ENCODE measurements around the gene ADAMTS2.

Gene ADAMTS2

DNA sequence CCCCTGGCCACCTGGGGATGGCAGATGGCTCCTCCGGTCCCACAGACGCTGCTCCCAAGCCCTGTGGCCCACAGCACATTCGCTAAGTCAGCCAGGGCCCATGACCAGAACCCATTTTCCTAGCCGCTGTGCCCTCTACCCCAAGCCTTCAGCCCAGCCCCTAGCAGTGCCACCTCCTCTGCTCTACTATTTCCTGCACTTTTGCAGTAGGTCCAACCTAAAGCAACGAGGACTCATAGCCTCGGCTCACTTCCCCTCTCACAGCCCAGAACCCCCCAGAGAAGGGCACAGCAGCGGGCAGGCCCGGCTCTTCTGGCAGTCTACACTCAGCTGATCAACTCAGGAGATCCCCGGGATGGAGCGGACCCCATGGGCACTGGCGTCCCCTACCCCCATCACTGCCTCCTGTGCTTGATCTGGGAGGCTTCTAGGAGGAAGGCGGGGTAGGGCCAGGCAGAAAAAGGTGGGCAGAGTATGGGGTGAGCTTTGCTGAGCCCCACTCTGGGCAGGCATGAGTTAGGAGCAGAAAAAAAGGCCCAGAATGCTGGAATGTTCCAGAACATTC lies 173.9 kb downstream of the ADAMTS2 start:
- H3K4me3 Mint-ChIP-seq = no peak overlapping the region

DNA sequence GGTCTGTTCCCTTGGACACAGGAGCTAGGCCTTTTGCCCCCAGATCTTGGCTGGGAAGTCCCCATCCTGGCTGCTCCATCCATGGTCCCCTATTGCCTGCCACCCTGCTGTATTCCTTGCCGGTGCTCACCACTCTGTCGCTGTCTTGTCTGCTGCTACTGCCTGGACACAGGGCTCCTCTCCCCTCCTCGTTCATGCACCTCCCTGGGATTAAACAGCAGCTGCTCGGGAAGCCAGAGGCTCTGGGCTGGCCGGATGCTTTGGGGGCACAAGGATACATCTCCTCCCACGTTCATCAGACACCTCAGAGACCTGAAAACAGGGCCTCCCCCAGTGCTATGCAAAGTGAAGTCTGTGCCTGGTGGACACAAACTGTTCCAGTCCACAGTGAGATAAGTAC lies 174.7 kb downstream of the ADAMTS2 start:
- ATAC-seq (ENCODE audit: low read depth) (no peak), DNase-seq (ENCODE audit: low spot score in 2 of 2) (no peak)
- Mint-ChIP-seq H3K9me3 (peaks cover 2% of the 10 kb centered on the region), H3K36me3 (no peaks in the 10 kb centered on the region), H3K27ac (no peak overlapping the region), H3K27me3 (peaks cover 7% of the 10 kb centered on the region), H3K4me3 (no peak overlapping the region), H3K4me1 (peaks cover 3% of the 10 kb centered on the region)

More for the DNA sequence above, 173.9 kb downstream of the ADAMTS2 start:
- Mint-ChIP-seq H3K36me3 (no peaks in the 10 kb centered on the region), H3K4me1 (peaks cover 3% of the 10 kb centered on the region), H3K27me3 (peaks cover 8% of the 10 kb centered on the region), H3K9me3 (peaks cover 2% of the 10 kb centered on the region), H3K27ac (no peak overlapping the region)
- no peak for DNase-seq (ENCODE audit: low spot score in 2 of 2)
- no peak for ATAC-seq (ENCODE audit: low read depth)

DNA sequence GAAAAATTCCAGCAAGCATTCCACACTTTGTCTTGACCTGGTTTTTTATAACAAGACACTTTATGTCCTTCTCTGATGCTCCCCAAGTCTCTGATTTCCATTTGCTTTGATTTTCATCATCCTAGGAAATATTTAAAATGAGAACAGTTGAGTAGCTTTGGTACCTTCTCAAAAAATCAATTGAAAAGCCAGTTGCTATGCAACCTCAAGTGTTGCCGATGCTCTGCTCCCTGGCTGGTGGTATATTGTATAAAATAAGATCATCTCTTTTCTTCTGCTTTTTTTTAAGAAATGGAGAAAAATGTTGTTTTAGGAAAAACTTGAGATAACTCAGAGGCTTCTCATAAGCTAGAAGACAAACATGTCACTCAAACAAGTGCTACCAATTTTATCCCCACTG lies 175.4 kb downstream of the ADAMTS2 start:
- Mint-ChIP-seq H3K4me3 (no peak overlapping the region), H3K36me3 (no peaks in the 10 kb centered on the region), H3K27me3 (peaks cover 7% of the 10 kb centered on the region), H3K9me3 (peaks cover 2% of the 10 kb centered on the region), H3K4me1 (peaks cover 3% of the 10 kb centered on the region), H3K27ac (no peak overlapping the region)
- no peak for DNase-seq (ENCODE audit: low spot score in 2 of 2)
- ATAC-seq (ENCODE audit: low read depth) = no peak

DNA sequence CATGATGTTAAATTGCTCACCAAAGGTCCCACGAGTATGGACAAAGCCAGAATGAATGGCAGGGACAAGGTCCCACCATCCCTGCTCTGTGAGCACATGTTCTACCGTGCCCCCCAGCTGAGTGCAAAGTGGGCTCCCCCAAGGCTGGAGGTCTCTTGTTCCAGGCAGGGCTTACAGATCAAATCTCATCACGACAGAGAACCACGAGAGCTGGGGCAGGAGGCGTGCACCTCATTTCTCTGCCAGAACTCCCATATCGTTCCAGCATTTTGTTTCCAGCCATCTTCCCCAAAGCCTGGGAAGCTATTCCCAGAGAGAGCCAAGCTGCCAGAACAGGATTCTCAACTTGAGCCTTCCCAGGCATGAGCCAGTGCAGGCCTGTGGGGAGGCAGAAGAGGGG lies 176.6 kb downstream of the ADAMTS2 start:
- H3K27ac Mint-ChIP-seq = no peak overlapping the region
- peaks cover 3% of the 10 kb centered on the region for H3K4me1 Mint-ChIP-seq

DNA sequence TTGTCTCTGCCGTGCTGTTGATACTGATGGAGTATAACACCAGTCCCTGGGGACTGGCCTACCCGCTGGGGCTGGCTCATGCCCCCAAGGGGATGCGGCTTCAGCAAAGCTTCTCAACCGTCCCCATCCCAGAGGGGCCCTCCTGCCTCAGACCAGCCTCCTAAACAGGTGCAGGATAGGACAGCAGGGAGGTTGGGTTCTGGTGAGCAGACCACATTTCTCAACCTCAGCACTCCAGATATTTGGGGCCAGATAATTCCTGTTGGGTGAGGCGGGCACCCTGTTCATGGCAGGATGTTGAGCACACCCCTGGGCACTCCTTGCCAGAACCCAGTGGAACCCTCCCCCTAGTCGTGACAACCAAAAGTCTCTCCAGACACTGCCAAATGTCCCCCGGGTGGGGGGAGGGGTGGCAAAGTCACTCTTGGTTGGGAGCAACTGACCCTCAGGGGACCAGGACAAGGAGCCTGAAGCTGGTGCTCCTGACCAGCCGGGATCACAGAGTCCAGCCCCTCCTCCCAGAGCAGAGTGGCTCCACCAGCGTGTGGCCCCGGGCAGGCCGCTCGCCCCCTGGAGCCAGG lies 177.3 kb downstream of the ADAMTS2 start:
- Mint-ChIP-seq H3K27ac (no peak overlapping the region), H3K27me3 (peaks cover 7% of the 10 kb centered on the region), H3K4me1 (peaks cover 3% of the 10 kb centered on the region), H3K36me3 (no peaks in the 10 kb centered on the region), H3K9me3 (peaks cover 2% of the 10 kb centered on the region), H3K4me3 (peak overlapping the region; percentile 43)
- no peak for ATAC-seq (ENCODE audit: low read depth)
- no peak for DNase-seq (ENCODE audit: low spot score in 2 of 2)

More for the DNA sequence above, 176.6 kb downstream of the ADAMTS2 start:
- no peak overlapping the region for H3K4me3 Mint-ChIP-seq
- H3K9me3 Mint-ChIP-seq = peaks cover 2% of the 10 kb centered on the region
- DNase-seq (ENCODE audit: low spot score in 2 of 2) = no peak
- no peaks in the 10 kb centered on the region for H3K36me3 Mint-ChIP-seq
- ATAC-seq (ENCODE audit: low read depth) = no peak
- H3K27me3 Mint-ChIP-seq = peaks cover 7% of the 10 kb centered on the region

DNA sequence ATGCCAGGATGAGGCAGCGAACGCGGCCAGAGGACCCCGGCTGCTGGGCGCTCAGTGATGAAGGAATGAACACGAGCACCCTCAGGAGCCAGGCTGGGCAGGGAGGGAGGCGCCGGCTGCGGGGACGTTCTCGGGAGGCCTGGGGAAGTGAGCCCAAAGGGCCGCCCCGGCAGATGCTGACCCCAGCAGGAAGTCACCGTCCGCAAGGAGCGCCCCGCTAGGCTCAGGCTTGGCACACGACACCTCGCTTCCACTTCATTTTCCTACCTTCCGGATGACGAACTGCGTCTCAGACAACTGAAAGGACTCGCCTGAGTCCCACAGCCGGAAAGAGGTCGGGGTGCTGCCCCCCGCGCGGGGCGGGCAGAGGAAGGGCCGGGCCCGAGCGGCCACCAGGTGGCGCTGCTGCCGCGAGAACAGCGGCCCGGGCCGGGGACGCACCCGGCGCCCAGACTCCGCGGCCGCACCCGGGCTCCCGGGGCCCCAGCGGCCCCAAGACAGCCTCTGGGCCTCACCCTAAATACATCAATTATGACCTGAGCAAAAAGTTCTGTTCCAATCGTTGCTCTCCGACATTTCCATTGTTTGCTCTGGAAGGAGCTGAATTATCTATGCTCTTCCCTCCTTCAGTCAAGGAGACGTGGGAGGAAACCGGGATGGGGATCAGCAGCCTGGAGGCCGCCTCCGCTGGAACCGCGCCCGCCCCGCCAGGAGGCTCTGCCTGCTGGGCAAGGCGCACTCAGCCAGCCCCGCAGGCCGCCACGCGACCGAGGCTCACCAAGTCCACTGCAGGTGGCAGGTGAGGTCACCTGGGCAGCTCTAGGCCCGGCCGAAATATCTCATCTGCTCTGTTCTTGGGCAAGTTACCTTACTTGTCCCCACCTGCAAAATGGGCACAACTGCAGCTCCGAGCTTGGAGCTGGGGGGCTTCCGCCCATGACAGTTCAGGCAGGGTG lies 178.1 kb downstream of the ADAMTS2 start:
- Mint-ChIP-seq H3K4me1 (peaks cover 3% of the 10 kb centered on the region), H3K36me3 (no peaks in the 10 kb centered on the region), H3K27me3 (peaks cover 7% of the 10 kb centered on the region), H3K9me3 (peaks cover 2% of the 10 kb centered on the region), H3K27ac (no peak overlapping the region), H3K4me3 (peak overlapping the region; percentile 54)
- ATAC-seq (ENCODE audit: low read depth) (peak; percentile 94), DNase-seq (ENCODE audit: low spot score in 2 of 2) (peak; percentile 65 to 77)

DNA sequence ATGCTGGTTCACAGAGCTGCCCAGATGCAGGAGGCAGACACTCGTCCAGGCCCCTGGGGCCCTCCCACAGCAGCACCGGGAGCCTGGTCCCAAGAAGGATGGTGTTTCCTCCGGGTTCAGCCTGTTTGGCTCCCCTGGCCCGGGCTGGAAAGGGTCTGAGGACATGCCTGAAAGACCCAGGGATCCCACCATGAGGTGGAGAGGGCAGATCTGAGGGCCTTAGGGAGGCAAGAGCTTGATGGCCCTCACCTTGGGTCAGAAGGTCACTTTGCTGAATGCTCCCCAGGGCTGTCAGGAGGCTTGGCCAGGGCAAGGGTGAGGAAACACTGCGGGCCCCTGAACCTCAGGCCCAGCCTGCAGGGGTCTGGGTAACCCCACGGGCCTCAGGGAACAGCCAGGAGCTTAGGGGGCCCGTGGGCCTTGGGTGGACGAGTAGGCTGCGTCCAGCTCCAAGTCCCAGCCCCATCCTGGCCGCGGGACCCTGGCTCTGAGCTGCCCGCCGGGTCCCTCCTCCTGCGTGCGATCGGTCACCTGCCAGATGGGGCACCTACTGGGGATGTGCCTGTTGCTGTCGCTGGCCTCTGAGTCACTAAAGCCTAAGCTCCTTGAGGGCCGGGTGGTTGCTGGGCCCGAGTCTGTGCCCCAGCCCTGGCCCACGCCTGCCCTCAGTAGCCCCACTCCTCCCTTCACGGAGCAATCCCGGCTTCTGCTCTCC lies 178.9 kb downstream of the ADAMTS2 start:
- ATAC-seq (ENCODE audit: low read depth) (no peak), DNase-seq (ENCODE audit: low spot score in 2 of 2) (no peak)
- Mint-ChIP-seq H3K9me3 (peaks cover 4% of the 10 kb centered on the region), H3K4me1 (peaks cover 3% of the 10 kb centered on the region), H3K27ac (no peak overlapping the region), H3K4me3 (no peak overlapping the region), H3K36me3 (no peaks in the 10 kb centered on the region), H3K27me3 (peaks cover 8% of the 10 kb centered on the region)

DNA sequence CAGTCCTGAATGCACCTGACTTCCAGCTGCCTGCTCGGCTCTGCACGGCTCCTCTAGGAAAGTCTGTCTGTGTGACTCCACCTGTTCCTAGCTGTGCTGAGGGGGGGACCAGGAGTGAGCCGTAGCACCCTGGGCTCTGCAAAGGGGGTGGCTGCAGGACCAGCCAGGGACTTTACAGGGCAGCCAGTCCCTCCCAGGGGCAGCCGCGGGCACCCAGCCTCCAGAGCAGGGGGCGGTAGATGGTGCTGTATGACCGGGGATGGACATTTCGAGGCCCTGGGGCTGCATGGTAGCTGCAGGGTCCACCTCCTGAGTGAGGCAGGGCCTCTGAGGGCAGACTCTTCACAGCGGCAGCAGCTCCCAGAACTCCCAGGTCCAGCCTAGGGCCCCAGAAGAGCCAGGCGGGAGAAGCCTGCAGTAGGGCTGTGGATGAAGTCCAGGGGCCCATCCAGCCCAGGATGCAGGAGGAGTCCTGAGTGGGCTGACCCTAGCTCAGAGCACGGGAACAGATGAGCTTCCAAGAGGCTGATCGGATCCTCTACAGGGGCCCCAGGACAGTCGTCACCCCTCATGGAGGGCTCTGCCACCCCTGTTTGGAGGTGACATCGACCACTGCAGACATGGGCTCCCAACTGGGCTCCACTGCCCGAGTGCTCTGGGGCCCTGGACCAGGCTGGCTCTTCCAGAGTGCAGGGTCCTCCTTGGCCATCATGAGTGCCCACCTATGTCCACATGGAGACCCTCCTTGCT lies 179.7 kb downstream of the ADAMTS2 start:
- H3K36me3 Mint-ChIP-seq = no peaks in the 10 kb centered on the region
- H3K4me3 Mint-ChIP-seq = no peak overlapping the region
- no peak for DNase-seq (ENCODE audit: low spot score in 2 of 2)
- H3K27me3 Mint-ChIP-seq = peaks cover 7% of the 10 kb centered on the region
- peaks cover 3% of the 10 kb centered on the region for H3K4me1 Mint-ChIP-seq
- H3K9me3 Mint-ChIP-seq = peaks cover 4% of the 10 kb centered on the region
- no peak overlapping the region for H3K27ac Mint-ChIP-seq
- no peak for ATAC-seq (ENCODE audit: low read depth)

DNA sequence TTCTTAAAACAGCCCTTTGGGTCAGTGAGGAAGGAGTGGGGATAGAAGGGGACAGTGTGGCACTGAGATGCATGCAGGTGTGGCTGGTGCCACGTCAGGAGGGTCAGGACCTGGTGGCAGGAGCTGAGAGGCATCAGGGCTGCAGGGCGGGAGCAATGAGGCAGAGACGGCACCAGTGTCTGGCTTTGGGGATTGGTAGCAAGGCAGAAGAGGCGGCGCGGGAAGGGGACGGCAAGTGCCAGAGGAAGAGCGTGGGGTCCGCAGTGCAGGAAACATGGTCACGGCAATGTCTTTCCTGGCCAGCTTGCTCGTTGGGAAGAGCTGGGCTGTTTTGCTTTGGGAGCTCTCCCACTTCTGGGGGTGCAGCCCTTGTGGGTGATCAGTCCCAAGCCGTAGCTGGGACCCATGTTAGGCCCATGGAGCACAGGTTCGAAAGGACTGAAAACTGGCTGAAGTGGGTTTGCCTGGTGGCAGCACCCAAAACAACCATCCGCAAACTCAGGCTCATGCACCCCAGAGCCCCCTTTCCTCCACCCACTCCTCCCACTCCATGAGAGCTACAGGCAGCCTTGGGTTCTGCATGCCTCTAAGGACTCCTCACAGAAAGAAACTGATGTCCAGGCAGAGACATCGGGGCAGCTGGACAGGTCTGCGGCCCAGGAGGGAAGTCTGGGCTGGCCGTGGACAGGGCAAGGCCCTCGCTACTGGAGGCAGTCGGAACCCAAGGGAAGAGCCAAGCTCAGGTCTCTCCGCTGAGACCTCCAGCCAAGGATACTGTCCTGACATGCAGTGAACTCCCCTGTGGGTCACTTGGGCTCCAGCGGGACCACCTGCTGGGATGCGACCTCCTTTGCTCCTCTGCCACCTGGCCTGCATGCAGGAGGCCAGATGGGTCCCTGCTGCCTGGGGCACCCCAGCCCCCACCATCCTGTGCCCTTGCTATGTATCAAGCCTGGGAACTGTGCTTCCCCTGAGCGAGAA lies 180.6 kb downstream of the ADAMTS2 start:
- ATAC-seq (ENCODE audit: low read depth) = no peak

DNA sequence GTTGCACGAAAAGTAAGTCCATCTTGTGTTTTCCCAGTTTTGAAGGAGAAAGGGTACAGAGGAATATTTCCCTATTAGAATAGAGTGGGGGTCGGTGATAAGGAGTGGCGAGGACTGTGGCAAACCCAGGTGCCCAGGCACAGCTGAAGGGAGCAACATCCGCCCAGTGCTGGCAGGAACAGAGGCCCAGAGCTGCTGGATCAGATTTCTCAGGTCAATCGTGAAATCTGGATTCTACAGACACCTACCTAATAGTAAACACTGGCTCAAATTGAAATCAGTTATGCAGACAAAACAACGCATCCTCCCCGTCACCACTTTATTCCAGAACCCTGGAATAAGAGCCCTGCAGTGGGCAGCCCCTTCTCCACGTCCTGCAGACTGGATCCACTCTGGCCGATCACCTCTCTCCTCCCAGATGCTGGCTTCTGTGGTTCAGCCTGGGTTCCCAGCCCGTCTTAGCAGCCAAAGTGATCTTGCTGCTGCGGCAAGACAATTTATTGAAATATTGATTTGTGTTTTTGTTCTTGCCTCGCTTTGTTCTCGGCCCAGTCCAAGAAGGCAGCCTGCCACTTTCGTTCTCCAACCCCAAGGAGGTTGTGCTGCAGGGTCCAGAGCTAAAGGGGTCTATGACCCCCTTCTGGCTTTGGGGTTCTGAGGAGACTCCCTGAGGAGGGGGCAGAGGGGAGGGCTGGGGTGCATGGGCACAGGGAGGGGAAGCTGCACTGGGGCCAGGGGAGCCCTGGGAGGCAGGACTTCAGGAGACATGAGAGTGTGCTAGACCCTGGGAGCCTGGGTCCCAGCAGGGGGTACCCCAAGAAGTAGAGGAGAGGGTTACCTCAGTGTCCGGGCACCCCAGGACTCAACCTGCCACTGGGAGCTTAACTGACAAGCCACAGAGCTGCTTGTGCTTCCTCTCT lies 181.8 kb downstream of the ADAMTS2 start:
- Mint-ChIP-seq H3K36me3 (no peaks in the 10 kb centered on the region), H3K4me3 (no peak overlapping the region), H3K27me3 (peaks cover 3% of the 10 kb centered on the region), H3K9me3 (peaks cover 2% of the 10 kb centered on the region), H3K4me1 (peaks cover 3% of the 10 kb centered on the region), H3K27ac (no peak overlapping the region)
- no peak for DNase-seq (ENCODE audit: low spot score in 2 of 2)
- ATAC-seq (ENCODE audit: low read depth) = no peak

More for the DNA sequence above, 180.6 kb downstream of the ADAMTS2 start:
- Mint-ChIP-seq H3K9me3 (peaks cover 3% of the 10 kb centered on the region), H3K36me3 (no peaks in the 10 kb centered on the region), H3K4me1 (peaks cover 3% of the 10 kb centered on the region), H3K4me3 (no peak overlapping the region), H3K27ac (no peak overlapping the region), H3K27me3 (peaks cover 6% of the 10 kb centered on the region)
- DNase-seq (ENCODE audit: low spot score in 2 of 2) = no peak

DNA sequence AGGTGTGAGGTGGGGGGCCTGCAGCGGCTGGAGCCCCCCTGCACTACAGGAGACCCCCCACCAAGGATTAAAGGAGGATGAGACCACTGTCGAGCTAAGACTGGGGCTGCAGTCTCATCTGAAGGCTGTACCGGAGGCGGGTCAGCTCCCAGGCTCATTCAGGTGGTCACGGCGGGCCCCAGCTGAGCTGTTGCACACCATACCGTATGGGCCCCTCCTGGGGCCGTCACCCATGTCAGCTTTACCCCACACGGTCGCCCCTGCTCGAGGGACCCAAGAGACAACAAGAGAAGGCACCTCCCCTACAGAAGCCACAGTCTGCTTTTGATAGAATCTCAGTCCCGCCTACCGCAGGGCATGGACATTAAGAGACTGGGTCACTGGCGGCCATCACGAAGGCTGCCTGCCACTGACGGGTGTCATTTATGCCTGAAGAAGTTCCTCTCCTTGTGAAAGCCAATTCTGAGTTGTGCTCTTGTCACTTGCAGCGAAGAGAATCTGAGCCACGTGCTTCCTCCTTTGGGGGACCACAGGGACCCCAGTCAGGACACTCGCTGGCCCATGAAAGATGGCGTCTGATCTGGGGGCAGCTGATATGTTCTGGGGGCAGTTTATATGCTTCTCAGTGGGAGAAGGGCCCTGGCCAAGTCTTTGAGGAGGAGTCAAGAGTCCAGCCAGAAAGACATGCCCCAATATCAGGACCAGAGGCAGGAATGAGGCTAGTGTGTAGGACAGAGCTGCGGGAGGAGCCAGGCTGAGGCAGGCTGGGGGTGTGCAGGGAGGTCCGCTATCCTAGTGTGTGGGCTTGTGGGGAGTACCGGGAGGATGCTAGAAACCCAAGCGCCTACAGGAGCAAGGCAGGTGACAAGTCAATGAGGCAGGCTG lies 182.7 kb downstream of the ADAMTS2 start:
- H3K27me3 Mint-ChIP-seq = peaks cover 5% of the 10 kb centered on the region
- peaks cover 2% of the 10 kb centered on the region for H3K9me3 Mint-ChIP-seq
- H3K4me3 Mint-ChIP-seq = no peak overlapping the region
- ATAC-seq (ENCODE audit: low read depth) (no peak), DNase-seq (ENCODE audit: low spot score in 2 of 2) (no peak)
- peaks cover under 1% of the 10 kb centered on the region for H3K4me1 Mint-ChIP-seq
- no peaks in the 10 kb centered on the region for H3K36me3 Mint-ChIP-seq
- no peak overlapping the region for H3K27ac Mint-ChIP-seq
